GM19324 (cell line): ENCODE data around the gene SNX9.
"Not testable (repeated sequence)": the region's sequence is repeated elsewhere in the genome, so short reads cannot be mapped to it uniquely, and the experiment has no call there.

ENCODE experiments used
- ATAC-seq: cut with Tn5 transposase; IDR thresholded peaks from one replicate; pipeline ENCODE4 v1.9.1; 2021; ENCODE audit warnings: mild to moderate bottlenecking, moderate library complexity; ENCODE audit not compliant: unreplicated experiment, low FRiP score

Gene SNX9

GRCh38 chr6:157944983-157945931 lies 122.2 kb downstream of the SNX9 start:
- ATAC-seq: no peak

- ATAC-seq: no peak
These were observed 123.1 kb downstream of the SNX9 start for GRCh38 chr6:157946053-157946617.

- ATAC-seq: no peak
These were observed 124.0 kb downstream of the SNX9 start for GRCh38 chr6:157946865-157947532.

GRCh38 chr6:157950899-157951298 lies 127.9 kb downstream of the SNX9 start:
- ATAC-seq: not testable (repeated sequence)

GRCh38 chr6:157951828-157952227 lies 128.8 kb downstream of the SNX9 start:
- ATAC-seq: no peak

GRCh38 chr6:157952861-157953351 lies 129.9 kb downstream of the SNX9 start:
- ATAC-seq: no peak

GRCh38 chr6:157953580-157954091 lies 130.6 kb downstream of the SNX9 start:
- ATAC-seq: no peak

- ATAC-seq: no peak
These were observed 131.4 kb downstream of the SNX9 start for GRCh38 chr6:157954150-157955117.

GRCh38 chr6:157955675-157956074 lies 132.6 kb downstream of the SNX9 start:
- no peak for ATAC-seq

GRCh38 chr6:157956171-157956730 lies 133.2 kb downstream of the SNX9 start:
- ATAC-seq: no peak

GRCh38 chr6:157959451-157960227 lies 136.6 kb downstream of the SNX9 start:
- ATAC-seq: no peak

- ATAC-seq: no peak
These were observed 138.2 kb downstream of the SNX9 start for GRCh38 chr6:157961153-157961831.

GRCh38 chr6:157961832-157962575 lies 139.0 kb downstream of the SNX9 start:
- no peak for ATAC-seq

- no peak for ATAC-seq
These were observed 139.7 kb downstream of the SNX9 start for GRCh38 chr6:157962601-157963302.

GRCh38 chr6:157964100-157964499 lies 141.1 kb downstream of the SNX9 start:
- ATAC-seq: no peak

- ATAC-seq: no peak
These were observed 142.3 kb downstream of the SNX9 start for GRCh38 chr6:157965387-157965786.

GRCh38 chr6:157966589-157966977 lies 143.5 kb downstream of the SNX9 start:
- ATAC-seq: no peak
